ENCODE measurements around the gene CD82.

DNA sequence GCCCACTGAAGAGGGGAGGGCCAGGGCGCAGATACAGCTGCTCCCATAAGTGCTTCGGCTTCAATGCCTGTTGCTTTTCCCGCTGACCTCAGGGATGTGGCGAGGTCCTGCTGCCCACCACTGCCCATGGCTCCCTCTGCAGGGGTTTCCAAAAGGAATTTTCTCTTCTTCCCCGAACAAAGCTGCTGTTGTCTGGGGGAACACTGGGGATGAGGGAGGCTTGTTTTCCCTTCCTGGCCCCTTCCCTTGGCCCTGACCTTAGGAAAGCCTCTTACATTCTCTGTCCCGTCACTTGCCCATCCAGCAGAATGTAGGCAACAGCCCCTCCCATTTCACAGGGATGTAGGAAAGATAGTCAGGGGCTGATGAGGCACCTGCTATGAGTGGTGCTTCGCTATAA, 34.8 kb downstream of the CD82 start:
- TF ChIP-seq POLR2AphosphoS5 (IDR thresholded peaks at IDR 0.05) (no peak), CTCF (IDR thresholded peaks at IDR 0.05) (no peak)

Measured in breast epithelium (tissue), 3 donors.